ENCODE results near the gene PSMB7.

DNA sequence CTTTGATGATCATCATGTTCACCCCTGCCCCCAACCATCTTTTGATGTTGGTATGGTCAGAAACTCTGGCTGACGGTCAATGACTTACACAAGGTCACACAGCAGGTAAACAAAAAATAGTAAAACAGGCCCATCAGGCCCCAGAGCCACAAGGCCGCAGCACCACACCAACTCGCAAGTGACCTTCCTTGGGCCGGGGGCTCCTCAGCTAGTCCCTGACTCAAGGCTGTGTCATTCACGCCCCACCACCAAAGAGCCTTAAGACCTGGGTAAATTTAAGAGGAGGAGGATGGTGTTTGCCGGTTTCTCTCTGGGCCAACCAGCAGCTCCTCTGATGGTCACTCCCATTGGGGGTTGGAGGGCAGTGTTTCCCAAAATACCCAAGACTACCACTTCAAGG is 55.8 kb downstream of the PSMB7 start:
- TF ChIP-seq CREB1 (IDR thresholded peaks at IDR 0.05; ENCODE audit: low read depth) = no peak
- no peak for TF ChIP-seq CEBPB (IDR thresholded peaks at IDR 0.05)
- TF ChIP-seq TCF12 (IDR thresholded peaks at IDR 0.05; ENCODE audit: low read depth) = no peak
